HL-60/S4 (cell line): Measurements from ENCODE around the gene GRID2.
"Not testable (repeated sequence)": the region's sequence is repeated elsewhere in the genome, so short reads cannot be mapped to it uniquely, and the experiment has no call there.

Experiments used
- in situ Hi-C: fragments of 300-500 bp; cut with MboI; formaldehyde crosslinking; loops from 2 replicates; pipeline ENCODE4 v1.14.3; 2022; ENCODE audit warnings: low sequenced_read_pairs

GRID2 gene

DNA sequence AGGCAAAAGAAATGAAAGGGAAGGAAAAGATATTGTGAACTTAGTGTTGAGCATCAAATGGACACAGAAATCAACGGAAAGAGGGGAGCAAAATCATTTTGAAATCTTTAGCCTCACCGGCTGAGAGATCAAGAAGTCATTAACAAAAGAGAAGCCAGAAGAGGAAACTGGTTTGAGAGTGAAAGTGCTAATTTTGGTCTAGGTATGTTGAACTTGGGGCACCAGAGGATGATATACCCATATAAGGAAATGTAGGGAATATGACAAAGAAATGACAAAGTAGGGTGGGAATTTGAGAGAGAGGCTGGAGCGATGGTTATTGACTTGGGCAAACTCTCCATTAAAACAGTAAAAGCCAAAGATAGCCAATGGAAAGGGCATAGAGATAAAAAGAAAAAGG is 1341.4 kb downstream of the GRID2 start:
- in situ Hi-C loops, result no loop called here

DNA sequence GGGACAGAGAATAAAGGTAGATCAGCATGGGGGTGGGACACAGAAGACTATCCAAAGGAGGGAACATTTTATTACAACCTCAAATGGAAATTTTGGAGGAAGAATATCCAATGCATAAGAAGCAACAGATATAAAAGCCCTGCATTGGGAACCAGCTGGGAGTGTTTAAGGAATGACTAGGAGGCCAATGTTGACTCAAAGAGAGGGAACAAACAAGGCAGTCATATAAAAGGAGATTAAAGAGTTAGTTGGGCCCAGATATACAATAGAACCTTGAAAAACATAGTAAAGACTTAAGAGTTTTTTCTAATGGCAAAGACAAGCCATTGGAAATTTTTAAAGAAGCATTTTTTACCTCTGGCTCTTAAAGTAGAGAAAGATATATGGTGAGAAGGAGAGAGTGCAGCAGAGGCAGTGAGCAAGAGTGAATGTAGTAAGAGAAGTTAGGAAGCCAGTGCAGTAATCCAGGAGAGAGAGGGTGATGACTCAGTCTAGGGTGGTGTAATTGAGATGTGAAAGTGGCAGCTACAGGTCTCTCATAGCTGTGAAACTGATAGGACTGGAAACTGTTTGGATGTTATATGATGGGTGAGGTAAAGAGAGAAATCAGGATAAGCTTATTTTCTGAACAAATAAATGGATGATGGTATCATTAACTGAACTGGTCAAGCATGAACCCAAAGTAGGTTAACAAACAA is 1342.6 kb downstream of the GRID2 start:
- in situ Hi-C loops, result no loop called here

DNA sequence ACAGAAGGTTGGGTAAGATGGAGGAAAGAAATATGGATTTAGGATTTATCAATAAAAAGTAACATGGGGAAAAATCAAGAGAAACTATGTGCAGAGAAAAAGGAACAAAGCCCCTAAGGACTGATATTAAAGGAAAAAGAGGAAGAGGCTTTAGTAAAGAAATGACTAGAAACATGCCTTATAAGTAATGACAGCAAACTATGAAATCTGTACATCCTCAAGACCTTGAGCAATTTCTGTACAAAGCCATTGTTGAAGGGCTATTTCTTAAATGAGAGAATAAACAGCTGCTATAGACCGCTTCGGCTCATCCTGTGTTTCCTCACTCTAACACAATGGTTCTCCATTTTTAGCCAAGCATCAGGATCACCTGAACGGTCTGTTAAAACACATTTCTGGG is 1344.5 kb downstream of the GRID2 start:
- in situ Hi-C loops, result no loop called here

DNA sequence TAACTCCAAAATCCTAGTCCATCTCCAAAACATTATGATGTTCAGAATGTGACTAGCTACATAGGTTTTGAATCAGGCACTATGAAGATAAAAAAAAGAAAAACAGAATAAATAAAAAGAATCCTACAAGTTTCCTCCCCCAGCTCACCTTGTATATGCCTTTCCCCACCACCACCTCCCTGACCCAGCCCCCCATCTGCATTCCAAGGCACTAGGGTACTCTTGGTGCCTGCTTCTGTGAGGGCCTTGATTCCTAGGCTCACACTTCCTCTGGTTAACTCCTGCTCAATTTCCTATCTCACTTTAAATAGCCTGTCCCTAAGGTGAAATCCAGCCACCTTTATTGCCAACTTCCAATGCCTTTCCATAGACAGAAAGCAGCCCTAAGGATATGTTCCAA is 1346.1 kb downstream of the GRID2 start:
- in situ Hi-C loops, result no loop called here

DNA sequence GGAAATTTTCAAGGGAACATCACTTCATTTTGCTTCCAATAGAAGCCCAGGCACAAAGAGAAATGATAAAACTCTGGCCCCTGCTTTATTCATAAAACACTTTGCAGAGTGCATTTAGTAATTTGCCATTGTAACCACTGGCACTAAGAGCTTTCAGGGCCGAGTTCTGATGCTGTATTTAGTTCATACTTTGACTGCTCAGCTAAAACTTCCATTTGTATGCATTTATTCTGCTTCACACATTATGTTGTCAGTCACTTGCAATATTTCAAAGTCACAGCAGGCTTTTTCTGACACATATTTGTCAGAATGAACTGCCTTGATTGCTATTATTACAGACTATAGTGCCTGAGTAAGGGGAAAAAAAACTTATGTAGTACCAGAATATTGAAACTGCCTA is 1350.4 kb downstream of the GRID2 start:
- in situ Hi-C loops, result no loop called here

DNA sequence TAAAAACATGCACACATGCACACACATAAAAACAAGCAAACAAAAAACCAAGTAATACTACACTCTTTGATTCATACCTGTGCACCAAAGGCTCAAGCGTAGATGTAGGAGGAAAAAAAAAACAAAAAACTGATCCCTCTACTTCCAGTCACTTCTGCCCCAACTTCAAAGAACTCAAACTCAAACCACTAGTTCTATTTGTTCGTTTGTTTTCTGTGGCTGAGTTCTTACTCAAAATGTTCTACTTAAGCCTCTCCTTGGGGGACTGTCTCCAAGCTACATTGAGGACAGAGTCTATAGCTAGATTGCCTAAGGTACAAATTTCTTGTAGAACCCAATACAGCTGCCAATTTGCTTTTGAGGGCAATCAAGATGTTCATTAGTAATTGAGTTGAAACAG is 1353.8 kb downstream of the GRID2 start:
- in situ Hi-C loops, result no loop called here

DNA sequence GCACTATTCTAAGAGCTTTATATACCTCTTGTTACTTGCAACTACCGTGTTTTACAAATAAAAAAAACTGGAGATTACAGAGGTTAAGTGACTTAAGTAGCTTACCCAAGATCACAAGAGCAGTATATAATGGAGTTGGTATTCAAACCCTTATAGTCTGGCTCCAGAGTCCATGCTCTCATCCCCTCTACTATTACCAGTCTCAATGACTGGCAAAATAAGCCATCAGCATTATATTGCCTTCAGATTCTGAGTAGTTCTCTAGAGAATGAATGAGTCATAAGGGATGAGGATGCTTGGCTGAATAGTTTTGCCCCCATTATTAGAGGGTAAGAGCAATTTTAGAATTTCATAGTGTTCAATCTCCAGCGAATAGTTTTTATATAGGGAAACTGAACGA is 1354.7 kb downstream of the GRID2 start:
- in situ Hi-C loops, result no loop called here

DNA sequence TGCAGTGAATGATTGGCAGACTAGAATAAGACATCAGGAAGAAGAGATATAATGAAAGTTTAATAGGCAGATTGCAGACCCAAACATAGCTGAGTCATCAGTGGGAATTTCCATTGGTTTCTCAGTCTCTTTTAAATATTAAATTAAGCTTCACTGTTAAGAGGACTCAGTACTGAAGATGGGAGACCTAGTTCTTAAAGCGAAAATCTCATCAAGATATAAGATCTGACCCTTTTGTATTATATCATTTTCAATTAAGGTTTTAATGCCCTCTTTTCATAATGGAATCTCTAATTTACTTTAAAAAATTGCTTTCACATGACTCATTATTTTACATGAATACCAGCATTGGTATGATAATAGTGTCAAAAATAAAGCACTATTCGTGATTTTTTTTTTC is 1355.9 kb downstream of the GRID2 start:
- in situ Hi-C loops, result no loop called here

DNA sequence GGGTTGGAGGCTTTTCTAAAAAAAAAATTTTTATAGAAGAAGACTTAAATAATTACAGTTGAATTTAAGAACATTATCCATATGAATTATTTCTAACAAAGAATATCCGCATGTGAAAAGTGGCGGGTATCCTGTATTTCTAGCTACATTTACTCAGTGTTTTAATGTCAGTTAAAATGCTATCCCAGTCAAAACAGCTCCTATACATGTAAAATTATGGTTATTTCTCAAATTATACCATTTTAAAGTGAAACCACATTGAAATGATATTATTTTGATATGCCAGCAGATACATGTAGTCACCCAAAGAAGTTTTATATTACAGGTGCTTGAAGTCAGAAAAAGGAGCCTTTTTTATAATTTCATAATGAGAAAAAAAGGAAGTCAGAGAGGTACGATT is 1356.3 kb downstream of the GRID2 start:
- in situ Hi-C loops, result no loop called here

DNA sequence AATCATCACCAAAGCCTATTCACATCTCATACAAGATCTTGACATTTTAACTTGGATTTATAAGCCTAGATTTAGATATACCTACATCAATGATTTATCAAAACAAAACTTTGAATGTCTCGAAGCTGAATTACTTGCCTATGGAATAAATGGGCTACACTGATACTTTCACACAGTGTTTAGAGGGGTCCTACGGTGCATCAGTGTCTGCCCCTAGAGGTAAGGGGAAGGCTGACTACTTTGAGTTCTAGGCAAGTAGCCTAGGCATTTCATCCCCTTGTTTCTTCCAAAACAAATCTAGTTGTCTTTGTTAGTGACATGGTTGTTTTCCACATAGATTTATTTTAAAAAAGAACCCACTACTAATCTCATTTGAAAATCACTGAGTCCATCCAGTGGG is 1366.7 kb downstream of the GRID2 start:
- in situ Hi-C loops, result no loop called here

DNA sequence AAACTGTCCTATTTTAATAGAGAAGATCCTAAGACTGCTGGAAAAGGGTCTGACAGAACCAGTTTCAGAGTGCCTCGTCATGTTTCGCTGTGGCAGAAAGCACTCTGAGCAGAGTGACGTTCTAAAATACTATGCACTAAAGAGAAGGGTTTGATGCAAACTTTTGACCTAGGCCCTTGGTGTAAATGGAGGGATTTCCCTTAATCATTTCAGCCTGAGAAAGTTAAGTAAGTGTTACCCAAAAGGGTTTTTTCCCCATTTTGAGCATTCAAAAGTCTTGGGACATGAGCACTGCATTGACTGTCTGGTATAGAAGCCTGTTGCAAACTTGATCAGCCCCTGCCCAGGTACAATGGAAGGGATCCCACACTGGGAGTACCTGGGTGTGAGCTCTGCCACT is 1367.3 kb downstream of the GRID2 start:
- in situ Hi-C loops, result no loop called here

DNA sequence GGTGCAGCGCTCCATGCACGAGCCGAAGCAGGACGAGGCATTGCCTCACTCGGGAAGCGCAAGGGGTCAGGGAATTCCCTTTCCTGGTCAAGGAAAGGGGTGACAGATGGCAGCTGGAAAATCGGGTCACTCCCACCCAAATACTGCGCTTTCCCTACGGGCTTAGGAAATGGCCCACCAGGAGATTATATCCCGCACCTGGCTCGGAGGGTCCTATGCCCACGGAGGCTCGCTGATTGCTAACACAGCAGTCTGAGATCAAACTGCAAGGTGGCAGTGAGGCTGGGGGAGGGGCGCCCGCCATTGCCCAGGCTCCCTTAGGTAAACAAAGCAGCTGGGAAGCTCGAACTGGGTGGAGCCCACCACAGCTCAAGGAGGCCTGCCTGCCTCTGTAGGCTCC is 1373.2 kb downstream of the GRID2 start:
- in situ Hi-C loops, result not testable (repeated sequence)

DNA sequence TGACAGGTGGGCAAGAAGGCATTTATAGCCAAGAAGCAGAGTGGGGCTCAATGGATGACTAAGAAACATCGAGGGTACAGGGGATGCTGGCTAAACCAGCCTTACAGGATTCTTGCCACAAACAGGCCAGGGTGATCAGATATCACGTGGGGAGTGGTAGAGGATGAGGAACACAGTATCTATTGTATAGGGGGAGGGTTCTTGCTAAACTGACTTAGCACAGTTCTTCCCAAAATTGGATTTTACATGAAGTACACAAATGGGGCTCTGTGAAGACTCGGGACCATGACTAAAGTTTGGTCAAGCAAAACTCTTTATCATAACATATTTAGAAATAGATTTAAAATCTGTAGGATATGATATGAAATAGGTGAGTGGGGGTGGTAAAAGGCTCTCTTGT is 1380.8 kb downstream of the GRID2 start:
- in situ Hi-C loops, result no loop called here

DNA sequence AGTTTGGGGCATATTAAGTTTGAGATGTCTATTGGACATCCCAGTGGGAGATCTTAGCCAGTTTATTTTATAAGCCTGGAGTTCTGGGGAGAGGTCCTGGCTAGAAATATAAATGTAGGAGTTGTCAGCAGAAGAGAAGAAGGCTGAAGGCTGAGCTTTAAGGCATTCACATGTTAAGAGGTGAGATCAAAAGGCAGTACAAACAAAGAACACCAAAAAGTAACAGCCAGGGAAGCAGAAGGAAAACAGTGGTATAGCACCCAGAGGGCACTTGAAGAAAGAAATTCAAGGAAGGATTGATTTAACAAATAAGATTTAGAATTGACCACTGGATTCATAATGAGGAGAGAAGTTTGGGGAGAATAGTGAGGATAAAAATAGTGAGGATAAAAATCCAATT is 1383.5 kb downstream of the GRID2 start:
- in situ Hi-C loops, result no loop called here

DNA sequence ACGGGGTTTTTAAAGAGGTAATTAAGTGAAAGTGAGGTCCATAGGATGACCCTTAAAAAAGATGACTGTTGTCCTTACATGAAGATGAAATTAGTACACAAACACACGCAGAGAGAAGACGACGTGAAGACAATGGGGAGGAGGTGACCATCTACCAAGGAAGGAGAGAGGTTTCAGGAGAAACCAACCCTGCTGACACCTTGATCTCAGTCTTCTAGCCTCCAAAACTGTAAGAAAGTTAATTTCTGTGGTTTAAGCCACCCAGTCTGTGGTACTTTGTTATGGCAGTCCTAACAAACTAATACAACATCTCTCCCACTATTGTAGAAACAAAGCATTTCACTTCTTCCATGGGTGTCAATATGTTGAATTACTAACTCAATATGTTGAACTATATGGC is 1385.2 kb downstream of the GRID2 start:
- in situ Hi-C loops, result no loop called here

DNA sequence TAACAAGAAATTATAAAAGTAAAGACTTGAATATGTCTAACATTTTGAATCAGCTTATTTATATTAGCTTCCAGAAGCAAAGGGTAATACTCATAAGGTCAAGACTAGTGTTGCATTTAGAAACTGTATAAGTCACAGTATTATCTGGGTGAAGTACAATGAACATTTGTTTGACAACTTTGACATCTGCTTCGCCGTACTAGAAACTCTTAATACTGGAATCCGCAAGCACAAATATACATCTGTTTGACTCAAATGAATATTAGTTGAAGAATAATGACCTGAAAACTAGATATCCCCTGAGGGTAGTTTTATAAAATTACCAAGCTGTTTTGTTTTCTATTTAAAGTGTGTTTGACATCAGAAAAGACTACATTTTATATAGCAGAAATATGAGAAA is 1389.4 kb downstream of the GRID2 start:
- in situ Hi-C loops, result no loop called here

DNA sequence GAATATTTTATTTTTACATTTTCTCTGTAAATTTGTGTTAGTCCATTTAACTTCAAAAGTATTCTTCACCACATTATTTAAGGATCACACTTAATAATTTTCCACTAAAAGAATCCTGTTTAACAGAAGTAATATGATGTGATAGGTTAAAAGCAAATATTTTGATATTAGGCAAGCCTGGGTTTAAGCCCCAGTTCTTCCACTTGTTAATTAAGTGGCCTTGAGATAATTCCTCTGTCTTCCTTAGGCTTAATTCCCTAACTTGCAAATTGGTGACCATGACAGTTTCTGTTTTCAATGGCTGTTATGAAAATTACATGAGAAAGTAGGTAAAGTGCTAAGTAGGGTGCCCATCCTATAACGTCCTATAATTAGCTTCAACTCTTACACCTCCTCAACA is 1394.9 kb downstream of the GRID2 start:
- in situ Hi-C loops, result no loop called here

DNA sequence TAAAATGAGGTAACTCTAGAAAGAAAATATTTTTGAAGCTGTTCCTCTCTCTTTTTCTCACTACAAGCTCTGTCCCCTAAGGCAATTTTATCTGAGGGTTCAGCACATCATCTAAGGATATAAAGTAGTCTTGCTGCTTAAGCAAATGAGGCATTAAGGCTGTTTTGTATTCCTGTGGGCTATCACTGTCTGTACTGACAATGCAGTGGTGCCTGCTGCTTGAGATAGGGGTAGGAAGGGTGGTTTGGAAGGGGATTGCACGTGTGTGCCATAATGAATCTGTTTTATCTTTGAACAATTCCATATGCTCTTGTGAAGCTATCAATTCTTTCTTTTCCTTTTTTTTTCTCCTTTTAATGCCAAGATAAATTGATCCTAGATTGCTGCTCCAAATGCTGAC is 1396.8 kb downstream of the GRID2 start:
- in situ Hi-C loops, result no loop called here

DNA sequence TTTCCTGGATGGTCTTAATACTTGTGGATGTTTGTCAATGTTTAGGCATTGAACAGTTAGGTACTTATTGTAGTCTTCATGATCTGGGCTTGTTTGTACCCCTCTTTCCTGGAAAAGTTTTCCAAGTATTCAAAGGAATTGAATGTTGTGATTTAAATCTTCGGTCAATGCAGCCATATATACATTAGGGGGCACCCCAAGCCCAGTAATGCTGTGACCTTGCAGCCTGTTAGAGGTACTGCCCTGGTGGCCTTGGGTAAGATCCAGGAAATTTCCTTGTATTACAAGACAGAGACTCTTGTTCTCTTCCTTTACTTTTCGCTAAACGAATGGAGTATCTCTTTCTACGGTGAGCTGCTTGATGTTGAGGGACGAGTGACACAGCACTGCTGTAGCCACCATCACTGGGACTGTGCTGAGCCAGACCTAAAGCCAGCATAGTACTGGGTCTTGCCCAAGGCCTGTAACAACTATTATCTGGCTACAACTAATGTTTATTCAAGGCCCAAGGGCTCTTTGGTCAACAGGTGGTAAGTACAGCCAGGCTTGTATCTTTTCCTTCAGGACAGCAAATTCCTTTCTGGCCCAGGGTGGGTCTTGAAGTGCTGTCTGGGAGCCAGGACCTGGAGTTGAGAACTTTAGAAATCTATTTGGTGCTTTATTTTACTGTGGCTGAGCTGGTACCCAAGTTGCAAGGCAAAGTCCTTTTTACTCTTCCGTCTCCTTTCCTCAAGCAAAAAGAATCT is 1406.5 kb downstream of the GRID2 start:
- in situ Hi-C loops, result no loop called here

DNA sequence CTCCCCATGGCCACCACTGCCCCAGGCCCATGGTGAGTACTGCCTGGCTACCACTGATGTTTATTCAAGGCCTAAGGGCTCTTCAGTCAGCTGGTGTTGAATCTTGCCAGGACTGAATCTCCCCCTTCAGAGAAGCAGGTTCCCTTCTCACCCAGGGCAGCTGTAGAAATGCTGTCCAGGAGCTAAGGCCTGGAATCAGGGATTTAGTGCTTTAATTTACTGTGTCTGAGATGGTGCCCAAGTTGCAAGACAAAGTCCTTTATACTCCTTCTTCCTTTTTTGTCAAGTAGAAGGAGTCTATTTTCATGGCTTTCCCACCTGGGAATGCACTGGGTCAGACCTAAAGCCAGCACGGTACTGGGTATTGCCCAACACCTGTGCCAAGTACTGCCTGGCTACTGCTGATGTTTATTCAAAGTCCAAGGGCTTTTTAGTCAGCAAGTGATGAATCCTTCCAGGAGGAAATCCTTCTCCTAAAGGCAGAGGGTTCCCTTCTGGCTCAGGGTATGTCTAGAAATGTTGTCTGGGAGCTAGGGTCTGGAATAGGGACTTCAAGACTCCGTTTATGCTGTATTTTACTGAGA is 1407.2 kb downstream of the GRID2 start:
- in situ Hi-C loops, result no loop called here

DNA sequence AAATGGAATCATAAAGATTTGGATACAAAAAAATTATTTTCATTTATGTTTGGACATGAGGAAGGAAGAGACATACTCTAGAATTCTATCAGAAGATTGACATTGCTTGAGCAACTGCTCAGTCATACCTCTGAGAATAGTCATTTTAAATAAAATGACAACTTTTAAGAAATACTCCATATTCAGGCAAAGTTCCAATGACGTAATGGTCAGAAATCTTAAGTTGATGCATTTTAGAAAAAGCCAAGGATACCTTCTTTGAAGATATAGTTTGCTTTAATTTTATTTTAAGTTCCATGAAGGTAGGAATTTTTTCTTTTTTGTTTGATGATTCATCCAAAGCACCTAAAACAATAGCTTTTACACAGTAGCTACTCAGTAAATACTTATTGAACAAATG is 1414.5 kb downstream of the GRID2 start:
- in situ Hi-C loops, result no loop called here

DNA sequence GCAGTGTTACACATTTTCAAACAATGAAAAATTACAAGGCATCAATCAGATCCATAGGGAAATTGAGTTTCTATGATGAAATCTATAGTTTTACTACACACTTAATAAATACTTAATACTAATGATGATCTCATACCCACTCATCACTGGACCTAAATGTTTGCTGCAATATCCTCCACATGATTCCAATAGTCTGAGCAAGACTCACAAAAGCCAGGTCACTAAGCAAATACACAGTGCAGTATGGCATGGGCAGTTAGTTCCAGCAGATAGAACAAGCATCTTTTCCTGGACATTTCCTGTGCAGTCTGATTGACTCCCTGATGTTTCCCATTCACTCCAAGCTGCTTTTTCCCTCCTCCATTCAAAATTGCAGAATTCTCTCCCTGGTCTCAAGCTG is 1415.8 kb downstream of the GRID2 start:
- in situ Hi-C loops, result no loop called here
